Ectodermal cell (in vitro differentiated cells): ENCODE data around the gene DGKK.
"Not testable (repeated sequence)": the region's sequence is repeated elsewhere in the genome, so short reads cannot be mapped to it uniquely, and the experiment has no call there.

Experiments
- H3K27ac ChIP-seq: 2 replicates; pipeline ENCODE4 v1.7.0; 2013; ENCODE audit warnings: mild to moderate bottlenecking, low read depth, low read length; ENCODE audit not compliant: insufficient read depth, poor library complexity, severe bottlenecking
- H3K27me3 ChIP-seq: 2 replicates; pipeline ENCODE4 v1.7.0; 2013; ENCODE audit warnings: mild to moderate bottlenecking, low read length; ENCODE audit not compliant: insufficient read depth, control insufficient read depth, poor library complexity, severe bottlenecking
- H3K36me3 ChIP-seq: one replicate; pipeline ENCODE4 v1.7.0; 2013; ENCODE audit warnings: low read length; ENCODE audit not compliant: control insufficient read depth, insufficient read depth
- H3K4me1 ChIP-seq: one replicate; pipeline ENCODE4 v1.7.0; 2013; ENCODE audit warnings: low read length; ENCODE audit not compliant: control insufficient read depth, insufficient read depth
- H3K4me3 ChIP-seq: 2 replicates; pipeline ENCODE4 v1.7.0; 2013; ENCODE audit warnings: low read depth, low read length, control low read depth; ENCODE audit not compliant: insufficient read depth
- H3K9me3 ChIP-seq: 2 replicates; pipeline ENCODE4 v1.7.0; 2013; ENCODE audit warnings: mild to moderate bottlenecking, low read length, moderate library complexity; ENCODE audit not compliant: control insufficient read depth
- WGBS, 2 experiments: methylation state at CpG; one replicate each; pipeline ENCODE4 v1.1.7; 2013; ENCODE audit warnings: missing lambda C conversion rate in 2 of 2; 5-methylcytosine and 5-hydroxymethylcytosine counted together

The DGKK gene

DNA sequence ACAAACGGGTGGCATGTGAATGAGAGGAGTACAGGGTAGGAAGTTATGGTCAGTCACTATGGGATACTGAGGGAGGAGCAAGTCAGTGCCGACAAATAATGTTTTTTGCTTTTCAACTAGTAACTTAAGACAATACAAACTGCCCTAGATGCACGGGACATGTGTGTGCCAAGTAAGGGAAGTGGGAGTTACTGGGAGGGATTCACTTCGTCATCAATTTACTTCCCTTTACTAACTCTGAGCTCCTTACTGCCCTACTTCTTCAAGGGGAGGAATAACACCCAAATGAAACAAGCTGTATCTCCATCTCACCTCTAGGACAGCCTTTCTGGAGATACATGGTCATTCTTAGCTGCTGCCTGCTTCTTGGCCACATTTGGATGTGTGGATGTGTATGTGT, 97.7 kb downstream of the DGKK start:
- 94 to 100% methylated on average over 2 of the region's 4 CpGs for WGBS, 2 experiments
- Histone ChIP-seq H3K9me3 (no peaks in the 10 kb centered on the region), H3K27ac (no peak overlapping the region), H3K4me3 (no peak overlapping the region), H3K36me3 (no peaks in the 10 kb centered on the region), H3K4me1 (no peaks in the 10 kb centered on the region), H3K27me3 (no peaks in the 10 kb centered on the region)

DNA sequence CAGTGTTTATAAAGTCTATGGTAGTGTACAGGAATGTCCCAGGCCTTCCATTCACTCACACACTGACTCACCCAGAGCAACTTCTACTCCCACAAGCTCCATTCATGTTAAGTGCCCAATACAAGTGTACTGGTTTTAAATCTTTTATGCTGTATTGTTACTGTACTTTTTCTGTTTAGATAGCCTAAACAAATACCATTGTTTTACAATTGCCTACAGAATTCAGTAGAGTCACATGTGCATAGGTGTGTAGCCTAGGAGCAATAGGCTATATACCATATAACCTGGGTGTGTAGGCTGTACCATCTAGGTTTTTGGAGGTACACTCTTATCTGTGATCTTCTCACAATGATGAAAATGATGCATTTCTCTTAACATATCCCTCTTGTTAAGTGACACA, 126.7 kb downstream of the DGKK start:
- Histone ChIP-seq H3K9me3 (no peaks in the 10 kb centered on the region), H3K4me3 (no peak overlapping the region), H3K27ac (no peak overlapping the region)

DNA sequence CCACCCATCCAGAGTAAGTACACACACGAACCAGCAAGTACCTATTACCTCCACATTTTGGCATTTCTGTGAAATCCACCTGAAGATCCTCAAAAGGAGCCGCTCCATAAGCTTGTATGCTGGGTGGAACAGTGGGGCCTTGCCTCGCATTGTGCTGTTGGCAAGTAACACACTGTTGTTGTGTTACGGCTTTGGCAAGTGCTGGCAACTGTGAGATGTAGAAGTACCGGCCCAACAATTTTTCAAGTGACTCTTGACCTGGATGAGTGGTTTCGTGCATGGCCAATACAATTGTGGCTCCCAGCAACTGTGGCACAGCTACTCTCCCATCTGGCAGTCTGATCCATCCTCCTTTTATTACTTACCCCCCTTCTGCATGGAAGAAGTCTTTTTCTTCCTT, 137.3 kb downstream of the DGKK start:
- no peak overlapping the region for H3K27ac ChIP-seq
- no peaks in the 10 kb centered on the region for H3K27me3 ChIP-seq
- H3K9me3 ChIP-seq, result no peaks in the 10 kb centered on the region
- H3K4me1 ChIP-seq, result no peaks in the 10 kb centered on the region
- WGBS, 2 experiments, result 93 to 96% methylated on average over 6 of the region's 6 CpGs
- no peaks in the 10 kb centered on the region for H3K36me3 ChIP-seq
- H3K4me3 ChIP-seq, result no peak overlapping the region

More for the DNA sequence above, 126.7 kb downstream of the DGKK start:
- Histone ChIP-seq H3K36me3 (no peaks in the 10 kb centered on the region), H3K27me3 (no peaks in the 10 kb centered on the region), H3K4me1 (no peaks in the 10 kb centered on the region)

DNA sequence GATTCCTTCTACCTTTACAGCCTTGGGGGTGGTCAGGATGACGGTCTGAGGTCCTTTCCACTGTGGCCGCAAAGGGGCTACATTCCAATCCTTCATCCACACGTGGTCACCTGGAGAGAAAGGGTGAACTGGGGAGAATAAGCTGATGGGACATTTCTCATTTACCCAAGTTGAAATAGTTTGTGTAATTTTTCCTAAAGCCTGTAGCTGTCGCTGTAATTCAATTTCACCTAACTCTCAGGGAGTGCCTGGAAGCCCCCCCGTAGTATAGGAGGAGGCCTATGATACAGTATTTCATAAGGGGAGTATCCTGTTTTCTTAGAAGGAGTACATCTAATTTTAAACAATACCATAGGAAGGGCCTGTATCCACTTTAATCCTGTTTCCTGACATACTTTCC, 138.0 kb downstream of the DGKK start:
- not testable (repeated sequence) for H3K4me1 ChIP-seq, H3K27me3 ChIP-seq, H3K27ac ChIP-seq, H3K4me3 ChIP-seq, H3K9me3 ChIP-seq, H3K36me3 ChIP-seq
- WGBS, 2 experiments, result 58% methylated on average over 4 of the region's 5 CpGs; no CpG with 5 or more reads in 1 of the 2 experiments

DNA sequence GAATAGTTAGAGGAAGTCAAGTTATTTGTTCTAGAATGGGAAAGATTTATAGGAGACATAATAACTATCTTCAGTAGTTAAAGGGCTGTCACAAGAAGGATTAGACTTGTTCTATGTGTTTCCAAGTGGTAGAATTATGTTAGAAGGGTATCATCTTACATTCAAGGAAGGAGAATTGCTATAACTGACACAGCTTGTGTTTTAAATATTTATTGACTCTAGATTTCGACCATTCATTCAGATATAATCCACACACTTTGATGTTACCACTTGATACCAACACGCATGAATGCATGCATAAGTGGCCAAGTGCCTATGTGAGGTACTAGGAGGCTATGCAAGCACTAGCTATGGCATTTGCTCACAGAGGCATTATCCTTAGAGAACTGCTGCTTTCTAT, 143.4 kb downstream of the DGKK start:
- no peak overlapping the region for H3K27ac ChIP-seq
- WGBS, 2 experiments, result 87 to 100% methylated on average over 2 of the region's 2 CpGs
- no peaks in the 10 kb centered on the region for H3K27me3 ChIP-seq
- H3K36me3 ChIP-seq, result no peaks in the 10 kb centered on the region
- H3K9me3 ChIP-seq, result no peaks in the 10 kb centered on the region
- no peak overlapping the region for H3K4me3 ChIP-seq
- no peaks in the 10 kb centered on the region for H3K4me1 ChIP-seq
